CD4-positive, CD25-positive, alpha-beta regulatory T cell (primary cell): ENCODE data around the gene CADM3. TPM values are rescaled to one million over a fixed set of nuclear protein-coding genes. Genes with fewer than 3 reads are reported as not detected.

Experiments used
- ATAC-seq, 2 donors: fragments of 150-1000 bp; cut with Tn5 transposase; one replicate each; pipeline ENCODE4 v1.10.0; 2021; ENCODE audit warnings: low read depth in 2 of 2, moderate number of reproducible peaks in 2 of 2, moderate library complexity in 1 of 2
- DNase-seq, 3 donors: peaks; one replicate each; pipeline versions ENCODE4 v3.0.0 to v3.0.0-alpha.2; 2012 to 2022; ENCODE audit warnings: mixed read lengths in 1 of 3
- H3K27ac ChIP-seq: one replicate; pipeline ENCODE4 v1.7.0; 2013; ENCODE audit warnings: mild to moderate bottlenecking, low read length; ENCODE audit not compliant: insufficient read depth, poor library complexity, severe bottlenecking
- H3K27me3 ChIP-seq: one replicate; pipeline ENCODE4 v1.7.0; 2013; ENCODE audit warnings: low read length; ENCODE audit not compliant: control insufficient read depth, insufficient read depth
- H3K36me3 ChIP-seq: one replicate; pipeline ENCODE4 v1.7.0; 2013; ENCODE audit warnings: mild to moderate bottlenecking, low read length, moderate library complexity; ENCODE audit not compliant: control insufficient read depth, insufficient read depth
- H3K4me1 ChIP-seq: 2 replicates; pipeline ENCODE4 v1.7.0; 2013; ENCODE audit warnings: mild to moderate bottlenecking, low read length; ENCODE audit not compliant: insufficient read depth, control insufficient read depth, poor library complexity, severe bottlenecking
- H3K4me3 ChIP-seq: one replicate; pipeline ENCODE4 v1.7.0; 2013; ENCODE audit warnings: low read depth, mild to moderate bottlenecking, low read length, moderate library complexity
- H3K9me3 ChIP-seq, 2 experiments: 1 replicate in 1 of 2; 2 replicates in 1 of 2; pipeline ENCODE4 v1.7.0; 2013; ENCODE audit warnings: low read length in 2 of 2, mild to moderate bottlenecking in 1 of 2, moderate library complexity in 1 of 2; ENCODE audit not compliant: control insufficient read depth in 2 of 2
- H3K27ac Mint-ChIP-seq, 3 donors: one replicate each; pipeline ENCODE4 v1.8.0; 2020 to 2022; ENCODE audit warnings: mild to moderate bottlenecking in 3 of 3, mixed read lengths in 3 of 3, moderate library complexity in 2 of 3
- H3K27me3 Mint-ChIP-seq: one replicate; pipeline ENCODE4 v1.8.0; 2022; ENCODE audit warnings: mild to moderate bottlenecking, mixed read lengths
- H3K36me3 Mint-ChIP-seq: one replicate; pipeline ENCODE4 v1.8.0; 2020; ENCODE audit warnings: mixed read lengths
- H3K4me1 Mint-ChIP-seq, 4 donors: one replicate each; pipeline ENCODE4 v1.8.0; 2020 to 2022; ENCODE audit warnings: mixed read lengths in 4 of 4, mild to moderate bottlenecking in 1 of 4
- H3K4me3 Mint-ChIP-seq, 4 donors: one replicate each; pipeline ENCODE4 v1.8.0; 2020 to 2022; ENCODE audit warnings: mild to moderate bottlenecking in 4 of 4, mixed read lengths in 4 of 4, moderate library complexity in 3 of 4
- H3K9me3 Mint-ChIP-seq, 7 donors: one replicate each; pipeline ENCODE4 v1.8.0; 2020 to 2022; ENCODE audit warnings: mixed read lengths in 7 of 7, mild to moderate bottlenecking in 3 of 7, moderate library complexity in 2 of 7
- polyA plus RNA-seq, 4 donors: library from polyadenylated mRNA; unstranded; fragments of 300-500 nt; fragmentation: Illumina TruSeq; gene quantifications; one replicate each; pipeline ENCODE4 v1.2.3, GENCODE V29; 2021
- total RNA-seq: library from RNA; stranded (reverse); gene quantifications from one replicate; pipeline ENCODE4 v1.2.3, GENCODE V29; 2022

Gene CADM3
- total and polyA plus RNA-seq, 5 donors from 2014 or later = not detected

DNA sequence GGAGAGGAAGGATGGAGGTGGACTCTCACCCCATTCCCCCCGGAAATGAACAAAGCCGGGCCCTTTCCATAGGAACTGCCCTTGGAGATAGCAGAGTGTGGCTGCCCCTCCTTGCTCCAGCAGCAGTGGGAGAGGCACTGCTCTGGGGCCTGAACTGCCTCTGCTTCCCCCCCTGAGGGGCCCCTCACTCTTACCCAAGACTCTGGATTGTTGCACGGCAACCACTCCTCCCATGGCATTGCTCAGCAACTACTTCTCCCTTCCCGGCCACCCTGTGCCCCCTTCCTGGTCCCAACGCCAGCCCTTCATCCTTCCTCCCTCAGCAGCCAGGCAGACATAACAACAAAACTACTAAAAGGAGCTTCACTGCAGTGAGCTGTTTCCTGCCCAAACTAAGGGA is 30.2 kb downstream of the CADM3 start:
- H3K27me3 Mint-ChIP-seq = peaks cover 28% of the 10 kb centered on the region
- H3K27me3 ChIP-seq = peaks cover 3% of the 10 kb centered on the region
- DNase-seq (no peak), ATAC-seq (no peak)
- no peaks in the 10 kb centered on the region for H3K36me3 ChIP-seq
- H3K4me3 Mint-ChIP-seq = no peak overlapping the region
- H3K27ac Mint-ChIP-seq = no peak overlapping the region
- H3K27ac ChIP-seq = no peak overlapping the region
- H3K36me3 Mint-ChIP-seq = no peaks in the 10 kb centered on the region
- peaks cover 0 to 3% (median 0%) of the 10 kb centered on the region in 7 donors for H3K9me3 Mint-ChIP-seq
- H3K4me1 Mint-ChIP-seq = peaks cover 0 to 4% (median 0%) of the 10 kb centered on the region in 4 donors
- no peak overlapping the region for H3K4me3 ChIP-seq
- H3K4me1 ChIP-seq = no peaks in the 10 kb centered on the region
- no peaks in the 10 kb centered on the region for H3K9me3 ChIP-seq

DNA sequence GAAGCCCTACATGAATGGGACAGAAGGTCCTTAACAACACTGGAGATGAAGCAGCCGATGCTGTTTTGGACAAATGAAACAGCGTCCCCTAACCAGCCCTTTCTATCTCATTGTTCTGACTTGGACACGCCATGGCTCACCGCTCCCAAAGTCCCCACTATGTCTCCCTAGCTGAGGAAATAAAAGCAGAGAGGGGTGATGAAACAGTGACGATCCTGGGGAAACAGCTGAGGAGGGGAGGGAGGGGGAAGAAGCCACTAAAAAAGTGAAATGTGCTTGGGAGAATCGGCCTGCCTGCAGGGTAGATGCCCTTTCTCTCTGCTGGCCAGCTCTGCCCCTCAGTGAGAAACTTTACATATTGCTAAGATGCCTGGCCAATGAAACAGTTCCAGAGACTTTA is 32.2 kb downstream of the CADM3 start:
- H3K27ac Mint-ChIP-seq = no peak overlapping the region
- H3K9me3 Mint-ChIP-seq = peaks cover 0 to 3% (median 0%) of the 10 kb centered on the region in 7 donors
- no peaks in the 10 kb centered on the region for H3K27me3 ChIP-seq
- peaks cover 0 to 2% (median 0%) of the 10 kb centered on the region in 4 donors for H3K4me1 Mint-ChIP-seq
- no peak overlapping the region for H3K27ac ChIP-seq
- no peaks in the 10 kb centered on the region for H3K36me3 Mint-ChIP-seq
- H3K4me3 ChIP-seq = no peak overlapping the region
- ATAC-seq = no peak
- H3K27me3 Mint-ChIP-seq = peaks cover 29% of the 10 kb centered on the region
- H3K9me3 ChIP-seq = no peaks in the 10 kb centered on the region
- H3K36me3 ChIP-seq = no peaks in the 10 kb centered on the region
- no peak for DNase-seq
- no peak overlapping the region for H3K4me3 Mint-ChIP-seq
- no peaks in the 10 kb centered on the region for H3K4me1 ChIP-seq

DNA sequence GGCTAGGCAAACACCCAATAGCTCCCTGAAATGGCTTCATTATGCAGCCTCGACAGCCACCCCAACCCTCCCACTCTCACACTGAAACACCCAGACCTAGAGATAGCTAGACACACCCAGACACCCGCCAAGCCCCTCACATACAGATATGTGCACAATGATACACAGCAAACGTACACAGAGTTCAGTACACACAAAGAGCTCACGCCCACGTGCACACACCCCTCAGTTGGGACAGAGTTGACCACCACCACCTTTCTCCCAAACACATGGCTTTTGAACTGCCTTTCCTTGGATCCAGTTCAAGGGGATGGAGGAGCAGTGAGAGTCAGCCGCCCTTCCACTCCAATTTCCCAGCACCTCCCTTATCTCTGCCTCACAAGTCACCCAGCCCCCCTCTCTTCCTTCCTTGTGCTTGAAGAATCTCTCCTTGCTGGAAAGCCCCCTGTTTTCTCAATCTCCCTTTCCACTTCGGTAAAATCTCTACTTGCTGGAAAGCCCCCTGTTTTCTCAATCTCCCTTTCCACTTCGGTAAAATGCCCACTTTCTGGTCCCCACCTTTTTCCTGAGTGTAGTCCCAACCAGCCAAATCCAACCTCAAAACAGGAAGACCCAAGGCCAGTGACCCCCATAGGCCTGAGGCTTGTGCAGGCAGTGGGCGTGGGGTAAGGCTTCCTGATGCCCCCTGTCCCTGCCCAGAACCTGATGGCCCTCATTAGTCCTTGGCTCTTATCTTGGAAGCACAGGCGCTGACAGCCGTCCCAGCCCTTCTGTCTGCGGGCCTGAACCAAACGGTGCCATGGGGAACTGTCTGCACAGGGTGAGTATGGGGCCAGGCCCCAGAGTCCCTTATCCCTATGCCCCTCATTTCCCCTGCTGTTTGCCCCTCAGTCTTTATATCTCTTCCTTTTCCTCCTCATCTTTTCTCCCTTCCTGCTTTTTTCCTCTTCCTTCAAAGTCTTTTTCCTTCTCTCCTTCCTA is 33.0 kb downstream of the CADM3 start, which contains the start of gene ACKR1:
Gene ACKR1 (plus strand): TSS at position 715 of the 981 bp plus-strand sequence. CDS start 85 bp downstream, at position 800.
- no peaks in the 10 kb centered on the region for H3K36me3 ChIP-seq
- ATAC-seq = no peak
- no peaks in the 10 kb centered on the region for H3K27me3 ChIP-seq
- no peaks in the 10 kb centered on the region for H3K4me1 ChIP-seq
- no peak within 1 kb of the TSS for H3K27ac ChIP-seq
- H3K27me3 Mint-ChIP-seq = peaks cover 34% of the 10 kb centered on the region
- H3K4me3 ChIP-seq = no peak within 1 kb of the TSS
- peaks cover 0 to 3% (median 0%) of the 10 kb centered on the region in 7 donors for H3K9me3 Mint-ChIP-seq
- no peaks in the 10 kb centered on the region for H3K9me3 ChIP-seq
- no peaks in the 10 kb centered on the region for H3K36me3 Mint-ChIP-seq
- H3K4me3 Mint-ChIP-seq = no peak within 1 kb of the TSS
- H3K27ac Mint-ChIP-seq = peak within 1 kb of the TSS in 1 of 3 donors; percentile 76
- H3K4me1 Mint-ChIP-seq = peaks cover 0 to 2% (median 0%) of the 10 kb centered on the region in 4 donors
- DNase-seq = no peak

DNA sequence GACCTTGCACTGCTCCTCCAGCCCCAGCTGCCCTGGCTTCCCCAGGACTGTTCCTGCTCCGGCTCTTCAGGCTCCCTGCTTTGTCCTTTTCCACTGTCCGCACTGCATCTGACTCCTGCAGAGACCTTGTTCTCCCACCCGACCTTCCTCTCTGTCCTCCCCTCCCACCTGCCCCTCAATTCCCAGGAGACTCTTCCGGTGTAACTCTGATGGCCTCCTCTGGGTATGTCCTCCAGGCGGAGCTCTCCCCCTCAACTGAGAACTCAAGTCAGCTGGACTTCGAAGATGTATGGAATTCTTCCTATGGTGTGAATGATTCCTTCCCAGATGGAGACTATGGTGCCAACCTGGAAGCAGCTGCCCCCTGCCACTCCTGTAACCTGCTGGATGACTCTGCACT is 33.8 kb downstream of the CADM3 start:
- peaks cover 0 to 2% (median 0%) of the 10 kb centered on the region in 4 donors for H3K4me1 Mint-ChIP-seq
- H3K9me3 Mint-ChIP-seq = peaks cover 0 to 3% (median 0%) of the 10 kb centered on the region in 7 donors
- H3K9me3 ChIP-seq = no peaks in the 10 kb centered on the region
- H3K36me3 ChIP-seq = no peaks in the 10 kb centered on the region
- H3K36me3 Mint-ChIP-seq = no peaks in the 10 kb centered on the region
- DNase-seq (no peak), ATAC-seq (no peak)
- peak overlapping the region in 1 of 3 donors; percentile 76 for H3K27ac Mint-ChIP-seq
- no peaks in the 10 kb centered on the region for H3K27me3 ChIP-seq
- H3K4me3 Mint-ChIP-seq = no peak overlapping the region
- H3K27me3 Mint-ChIP-seq = peaks cover 34% of the 10 kb centered on the region
- H3K27ac ChIP-seq = no peak overlapping the region
- no peaks in the 10 kb centered on the region for H3K4me1 ChIP-seq
- H3K4me3 ChIP-seq = no peak overlapping the region

DNA sequence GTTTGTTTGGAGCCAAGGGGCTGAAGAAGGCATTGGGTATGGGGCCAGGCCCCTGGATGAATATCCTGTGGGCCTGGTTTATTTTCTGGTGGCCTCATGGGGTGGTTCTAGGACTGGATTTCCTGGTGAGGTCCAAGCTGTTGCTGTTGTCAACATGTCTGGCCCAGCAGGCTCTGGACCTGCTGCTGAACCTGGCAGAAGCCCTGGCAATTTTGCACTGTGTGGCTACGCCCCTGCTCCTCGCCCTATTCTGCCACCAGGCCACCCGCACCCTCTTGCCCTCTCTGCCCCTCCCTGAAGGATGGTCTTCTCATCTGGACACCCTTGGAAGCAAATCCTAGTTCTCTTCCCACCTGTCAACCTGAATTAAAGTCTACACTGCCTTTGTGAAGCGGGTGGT is 34.7 kb downstream of the CADM3 start:
- H3K4me3 ChIP-seq = no peak overlapping the region
- Mint-ChIP-seq H3K4me3 (no peak overlapping the region), H3K27ac (no peak overlapping the region), H3K4me1 (peaks cover 0 to 4% (median 1%) of the 10 kb centered on the region in 4 donors), H3K27me3 (peaks cover 40% of the 10 kb centered on the region), H3K36me3 (no peaks in the 10 kb centered on the region), H3K9me3 (peaks cover 0 to 3% (median 0%) of the 10 kb centered on the region in 7 donors)
- DNase-seq = no peak
- no peaks in the 10 kb centered on the region for H3K27me3 ChIP-seq
- no peaks in the 10 kb centered on the region for H3K4me1 ChIP-seq
- H3K36me3 ChIP-seq = no peaks in the 10 kb centered on the region
- no peak for ATAC-seq
- no peaks in the 10 kb centered on the region for H3K9me3 ChIP-seq
- no peak overlapping the region for H3K27ac ChIP-seq

DNA sequence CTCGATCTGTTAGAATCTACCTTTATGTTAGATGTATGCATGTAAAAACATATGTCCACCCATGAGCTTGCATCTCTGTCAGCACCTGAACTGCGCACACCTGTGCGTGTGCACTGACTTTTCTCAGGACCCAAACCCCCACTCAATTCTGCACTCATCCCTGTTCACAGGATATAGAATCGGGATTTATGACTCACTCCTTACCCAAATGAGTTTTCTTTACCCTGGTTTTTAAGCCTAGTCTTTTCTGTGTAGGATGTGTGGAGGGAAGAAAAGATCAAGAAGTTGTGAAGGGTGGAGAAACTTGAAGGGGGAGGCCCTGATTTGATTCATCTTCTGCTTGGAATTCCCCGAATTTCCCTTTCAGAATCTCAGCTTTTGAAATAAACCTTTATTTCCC is 35.7 kb downstream of the CADM3 start:
- H3K36me3 ChIP-seq = no peaks in the 10 kb centered on the region
- ATAC-seq (no peak), DNase-seq (no peak)
- no peaks in the 10 kb centered on the region for H3K4me1 ChIP-seq
- no peak overlapping the region for H3K4me3 ChIP-seq
- Mint-ChIP-seq H3K9me3 (peaks cover 0 to 1% (median 0%) of the 10 kb centered on the region in 7 donors), H3K36me3 (no peaks in the 10 kb centered on the region), H3K27me3 (peaks cover 43% of the 10 kb centered on the region), H3K4me3 (no peak overlapping the region), H3K4me1 (peaks cover 0 to 4% (median 0%) of the 10 kb centered on the region in 4 donors), H3K27ac (no peak overlapping the region)
- H3K27me3 ChIP-seq = no peaks in the 10 kb centered on the region
- no peak overlapping the region for H3K27ac ChIP-seq
- H3K9me3 ChIP-seq = no peaks in the 10 kb centered on the region

DNA sequence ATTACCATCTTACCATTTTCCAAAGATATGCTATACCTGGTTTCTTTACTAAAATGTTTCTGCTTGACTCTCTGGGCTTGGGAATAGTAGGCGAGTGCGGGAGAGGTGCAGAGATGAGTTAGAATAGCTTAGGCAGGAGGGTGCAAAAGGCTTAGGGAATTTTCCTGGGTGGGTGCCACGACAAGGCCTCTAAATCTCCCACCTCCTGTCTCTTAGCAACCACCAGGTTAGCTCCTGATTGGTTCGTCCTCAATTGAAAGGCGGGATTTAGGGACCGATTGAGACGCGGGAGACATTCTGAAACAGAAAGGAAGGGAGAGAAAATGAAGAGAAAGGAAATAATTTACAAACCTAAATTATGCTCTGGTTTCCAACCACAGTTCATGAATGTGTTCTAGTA is 36.4 kb downstream of the CADM3 start:
- Histone ChIP-seq H3K36me3 (no peaks in the 10 kb centered on the region), H3K27me3 (no peaks in the 10 kb centered on the region), H3K4me3 (no peak overlapping the region), H3K9me3 (no peaks in the 10 kb centered on the region), H3K27ac (no peak overlapping the region), H3K4me1 (no peaks in the 10 kb centered on the region)
- peaks cover 0 to 4% (median 0%) of the 10 kb centered on the region in 4 donors for H3K4me1 Mint-ChIP-seq
- peaks cover 44% of the 10 kb centered on the region for H3K27me3 Mint-ChIP-seq
- no peak overlapping the region for H3K27ac Mint-ChIP-seq
- DNase-seq (no peak), ATAC-seq (no peak)
- H3K4me3 Mint-ChIP-seq = no peak overlapping the region
- H3K36me3 Mint-ChIP-seq = no peaks in the 10 kb centered on the region
- peaks cover 0 to 1% (median 0%) of the 10 kb centered on the region in 7 donors for H3K9me3 Mint-ChIP-seq
